Measurements from ENCODE around the gene MANSC1.
"Not testable (repeated sequence)": the region's sequence is repeated elsewhere in the genome, so short reads cannot be mapped to it uniquely, and the experiment has no call there.

MANSC1 gene

GRCh38 chr12:12326262-12326661 is 23.8 kb downstream of the MANSC1 start:
- no peaks in the 10 kb centered on the region for H3K36me3 ChIP-seq (replicated peaks)
- no peak overlapping the region for H3K27ac ChIP-seq
- no peak overlapping the region for H3K4me3 ChIP-seq (ENCODE audit: low read depth, low read length)
- TF ChIP-seq CTCF (IDR thresholded peaks at IDR 0.05; ENCODE audit: low read depth, low read length, missing control alignments) = no peak
- H3K27me3 ChIP-seq (replicated peaks) = no peaks in the 10 kb centered on the region
- DNase-seq = no peak
- in situ Hi-C loops (cut with HindIII; ENCODE audit: low pct_ligation_motif_present, low sequenced_read_pairs) = loop anchor here (25.0 kb wide), 1 partner anchor 239 kb away; no protein-coding TSS in a partner anchor

- no peaks in the 10 kb centered on the region for H3K27me3 ChIP-seq (replicated peaks)
- H3K36me3 ChIP-seq (replicated peaks) = no peaks in the 10 kb centered on the region
- in situ Hi-C loops (cut with HindIII; ENCODE audit: low pct_ligation_motif_present, low sequenced_read_pairs) = no loop called here
- TF ChIP-seq CTCF (IDR thresholded peaks at IDR 0.05; ENCODE audit: low read depth, low read length, missing control alignments) = no peak
- no peak overlapping the region for H3K27ac ChIP-seq
- H3K4me3 ChIP-seq (ENCODE audit: low read depth, low read length) = no peak overlapping the region
- no peak for DNase-seq
Observed at GRCh38 chr12:12323591-12323990, 26.5 kb downstream of the MANSC1 start.

GRCh38 chr12:12323118-12323517 is 26.9 kb downstream of the MANSC1 start:
- DNase-seq = no peak
- in situ Hi-C loops (cut with HindIII; ENCODE audit: low pct_ligation_motif_present, low sequenced_read_pairs) = no loop called here
- H3K36me3 ChIP-seq (replicated peaks) = no peaks in the 10 kb centered on the region
- H3K27me3 ChIP-seq (replicated peaks) = no peaks in the 10 kb centered on the region
- no peak overlapping the region for H3K4me3 ChIP-seq (ENCODE audit: low read depth, low read length)
- no peak overlapping the region for H3K27ac ChIP-seq
- TF ChIP-seq CTCF (IDR thresholded peaks at IDR 0.05; ENCODE audit: low read depth, low read length, missing control alignments) = no peak

- Histone ChIP-seq H3K36me3 (replicated peaks) (no peaks in the 10 kb centered on the region), H3K27ac (no peak overlapping the region), H3K27me3 (replicated peaks) (no peaks in the 10 kb centered on the region), H3K4me3 (ENCODE audit: low read depth, low read length) (no peak overlapping the region)
- DNase-seq = no peak
- TF ChIP-seq CTCF (IDR thresholded peaks at IDR 0.05; ENCODE audit: low read depth, low read length, missing control alignments) = no peak
- in situ Hi-C loops (cut with HindIII; ENCODE audit: low pct_ligation_motif_present, low sequenced_read_pairs) = no loop called here
Observed at GRCh38 chr12:12319451-12320183, 30.4 kb downstream of the MANSC1 start.

- Histone ChIP-seq H3K4me3 (ENCODE audit: low read depth, low read length) (no peak overlapping the region), H3K27me3 (replicated peaks) (no peaks in the 10 kb centered on the region), H3K27ac (no peak overlapping the region), H3K36me3 (replicated peaks) (no peaks in the 10 kb centered on the region)
- no peak for TF ChIP-seq CTCF (IDR thresholded peaks at IDR 0.05; ENCODE audit: low read depth, low read length, missing control alignments)
- in situ Hi-C loops (cut with HindIII; ENCODE audit: low pct_ligation_motif_present, low sequenced_read_pairs) = no loop called here
- DNase-seq = no peak
Observed at GRCh38 chr12:12315838-12316237, 34.2 kb downstream of the MANSC1 start.

- H3K27me3 ChIP-seq (replicated peaks); H3K36me3 ChIP-seq (replicated peaks); H3K27ac ChIP-seq; DNase-seq; in situ Hi-C loops (cut with HindIII; ENCODE audit: low pct_ligation_motif_present, low sequenced_read_pairs); H3K4me3 ChIP-seq (ENCODE audit: low read depth, low read length): not testable (repeated sequence)
Observed at GRCh38 chr12:12310695-12311094, 39.3 kb downstream of the MANSC1 start.

Data from brain microvascular endothelial cell (primary cell).